NCI-H526 (cell line): ENCODE results near the gene PCDHA7.
"Not testable (repeated sequence)": the region's sequence is repeated elsewhere in the genome, so short reads cannot be mapped to it uniquely, and the experiment has no call there.

Source experiments
- DNase-seq, 2 experiments: peaks; one replicate each; lab custom pipeline; 2025; lab: John Stamatoyannopoulos, UW

Gene PCDHA7

GRCh38 chr5:140862441-140863295 lies 28.6 kb downstream of the PCDHA7 start:
- no peak for DNase-seq

- DNase-seq: no peak
These were observed 34.9 kb downstream of the PCDHA7 start, which contains the start of gene PCDHA11 for GRCh38 chr5:140868721-140869554. Gene PCDHA11 (plus strand): TSS chr5:140868957. CDS start chr5:140869104, 147 bp downstream.

DNA sequence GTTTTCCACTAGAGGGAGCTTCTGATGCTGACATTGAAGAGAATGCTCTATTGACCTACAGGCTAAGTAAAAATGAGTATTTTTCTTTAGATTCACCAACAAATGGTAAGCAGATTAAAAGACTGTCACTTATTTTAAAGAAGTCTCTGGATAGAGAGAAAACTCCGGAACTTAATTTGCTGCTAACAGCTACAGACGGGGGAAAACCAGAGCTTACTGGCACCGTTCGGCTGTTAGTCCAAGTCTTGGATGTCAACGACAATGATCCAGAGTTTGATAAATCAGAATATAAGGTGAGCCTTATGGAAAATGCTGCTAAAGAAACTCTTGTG lies 35.5 kb downstream of the PCDHA7 start:
- DNase-seq: no peak

DNA sequence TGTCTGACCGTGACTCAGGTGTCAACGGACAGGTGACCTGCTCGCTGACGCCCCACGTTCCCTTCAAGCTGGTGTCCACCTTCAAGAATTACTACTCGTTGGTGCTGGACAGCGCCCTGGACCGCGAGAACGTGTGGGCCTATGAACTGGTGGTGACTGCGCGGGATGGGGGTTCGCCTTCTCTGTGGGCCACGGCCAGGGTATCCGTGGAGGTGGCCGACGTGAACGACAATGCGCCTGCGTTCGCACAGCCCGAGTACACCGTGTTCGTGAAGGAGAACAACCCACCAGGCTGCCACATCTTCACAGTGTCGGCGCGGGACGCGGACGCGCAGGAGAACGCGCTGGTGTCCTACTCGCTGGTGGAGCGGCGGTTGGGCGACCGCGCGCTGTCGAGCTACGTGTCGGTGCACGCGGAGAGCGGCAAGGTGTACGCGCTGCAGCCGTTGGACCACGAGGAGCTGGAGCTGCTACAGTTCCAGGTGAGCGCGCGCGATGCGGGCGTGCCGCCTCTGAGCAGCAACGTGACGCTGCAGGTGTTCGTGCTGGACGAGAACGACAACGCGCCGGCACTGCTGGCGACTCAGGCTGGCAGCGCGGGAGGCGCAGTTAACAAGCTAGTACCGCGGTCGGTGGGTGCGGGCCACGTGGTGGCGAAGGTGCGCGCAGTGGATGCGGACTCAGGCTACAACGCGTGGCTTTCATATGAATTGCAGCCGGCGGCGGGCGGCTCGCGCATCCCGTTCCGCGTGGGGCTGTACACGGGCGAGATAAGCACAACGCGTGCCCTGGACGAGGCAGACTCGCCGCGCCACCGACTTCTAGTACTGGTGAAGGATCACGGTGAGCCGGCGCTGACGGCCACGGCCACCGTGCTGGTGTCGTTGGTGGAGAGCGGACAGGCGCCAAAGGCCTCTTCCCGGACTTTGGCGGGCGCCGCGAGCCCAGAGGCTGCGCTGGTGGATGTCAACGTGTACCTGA lies 36.4 kb downstream of the PCDHA7 start:
- DNase-seq: no peak

- no peak for DNase-seq
These were observed 41.3 kb downstream of the PCDHA7 start, which contains the start of gene PCDHA12 for GRCh38 chr5:140875085-140876065. Gene PCDHA12 (plus strand): TSS chr5:140875308. CDS start chr5:140875473, 165 bp downstream.

GRCh38 chr5:140876541-140877261 lies 42.6 kb downstream of the PCDHA7 start:
- not testable (repeated sequence) for DNase-seq

- no peak for DNase-seq
These were observed 43.2 kb downstream of the PCDHA7 start for GRCh38 chr5:140877262-140877581.

- no peak for DNase-seq
These were observed 48.0 kb downstream of the PCDHA7 start, which contains the start of gene PCDHA13 for GRCh38 chr5:140881889-140882590. Gene PCDHA13 (plus strand): TSS chr5:140882124. CDS start chr5:140882269, 145 bp downstream.

GRCh38 chr5:140882591-140882899 lies 48.5 kb downstream of the PCDHA7 start:
- DNase-seq: peak; percentile 1 to 66

DNA sequence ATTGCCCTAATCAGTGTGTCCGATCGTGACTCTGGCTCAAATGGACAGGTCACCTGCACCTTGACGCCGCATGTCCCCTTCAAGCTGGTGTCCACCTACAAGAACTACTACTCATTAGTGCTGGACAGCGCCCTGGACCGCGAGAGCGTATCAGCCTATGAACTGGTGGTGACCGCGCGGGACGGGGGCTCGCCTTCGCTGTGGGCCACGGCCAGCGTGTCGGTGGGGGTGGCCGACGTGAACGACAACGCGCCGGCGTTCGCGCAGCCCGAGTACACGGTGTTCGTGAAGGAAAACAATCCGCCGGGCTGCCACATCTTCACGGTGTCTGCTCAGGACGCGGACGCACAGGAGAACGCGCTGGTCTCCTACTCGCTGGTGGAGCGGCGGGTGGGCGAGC lies 49.3 kb downstream of the PCDHA7 start:
- DNase-seq: no peak

DNA sequence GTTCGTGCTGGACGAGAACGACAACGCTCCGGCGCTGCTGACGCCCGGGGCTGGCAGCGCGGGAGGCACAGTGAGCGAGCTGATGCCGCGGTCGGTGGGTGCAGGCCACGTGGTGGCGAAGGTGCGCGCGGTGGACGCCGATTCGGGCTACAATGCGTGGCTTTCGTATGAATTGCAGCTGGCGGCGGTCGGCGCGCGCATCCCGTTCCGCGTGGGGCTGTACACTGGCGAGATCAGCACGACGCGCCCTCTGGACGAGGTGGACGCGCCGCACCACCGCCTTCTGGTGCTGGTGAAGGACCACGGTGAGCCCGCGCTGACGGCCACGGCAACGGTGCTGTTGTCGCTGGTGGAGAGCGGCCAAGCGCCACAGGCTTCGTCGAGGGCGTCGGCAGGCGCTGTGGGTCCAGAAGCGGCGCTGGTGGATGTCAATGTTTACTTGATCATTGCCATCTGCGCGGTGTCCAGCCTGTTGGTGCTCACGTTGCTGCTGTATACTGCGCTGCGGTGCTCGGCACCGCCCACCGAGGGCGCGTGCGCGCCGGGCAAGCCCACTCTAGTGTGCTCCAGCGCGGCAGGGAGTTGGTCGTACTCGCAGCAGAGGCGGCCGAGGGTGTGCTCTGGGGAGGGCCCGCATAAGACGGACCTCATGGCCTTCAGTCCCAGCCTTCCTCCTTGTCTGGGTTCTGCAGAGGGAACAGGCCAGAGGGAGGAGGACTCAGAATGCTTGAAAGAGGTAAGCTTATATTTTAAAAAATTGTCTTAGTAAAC lies 50.0 kb downstream of the PCDHA7 start:
- no peak for DNase-seq
